ENCODE results near the gene CA5A. TPM values are rescaled to one million over a fixed set of nuclear protein-coding genes. Genes with fewer than 3 reads are reported as not detected.

Gene CA5A
- total and polyA plus RNA-seq, 9 of the 15 experiments (the other 6 are each of a cell fraction or from before 2014, with no cell fraction given), result not detected

DNA sequence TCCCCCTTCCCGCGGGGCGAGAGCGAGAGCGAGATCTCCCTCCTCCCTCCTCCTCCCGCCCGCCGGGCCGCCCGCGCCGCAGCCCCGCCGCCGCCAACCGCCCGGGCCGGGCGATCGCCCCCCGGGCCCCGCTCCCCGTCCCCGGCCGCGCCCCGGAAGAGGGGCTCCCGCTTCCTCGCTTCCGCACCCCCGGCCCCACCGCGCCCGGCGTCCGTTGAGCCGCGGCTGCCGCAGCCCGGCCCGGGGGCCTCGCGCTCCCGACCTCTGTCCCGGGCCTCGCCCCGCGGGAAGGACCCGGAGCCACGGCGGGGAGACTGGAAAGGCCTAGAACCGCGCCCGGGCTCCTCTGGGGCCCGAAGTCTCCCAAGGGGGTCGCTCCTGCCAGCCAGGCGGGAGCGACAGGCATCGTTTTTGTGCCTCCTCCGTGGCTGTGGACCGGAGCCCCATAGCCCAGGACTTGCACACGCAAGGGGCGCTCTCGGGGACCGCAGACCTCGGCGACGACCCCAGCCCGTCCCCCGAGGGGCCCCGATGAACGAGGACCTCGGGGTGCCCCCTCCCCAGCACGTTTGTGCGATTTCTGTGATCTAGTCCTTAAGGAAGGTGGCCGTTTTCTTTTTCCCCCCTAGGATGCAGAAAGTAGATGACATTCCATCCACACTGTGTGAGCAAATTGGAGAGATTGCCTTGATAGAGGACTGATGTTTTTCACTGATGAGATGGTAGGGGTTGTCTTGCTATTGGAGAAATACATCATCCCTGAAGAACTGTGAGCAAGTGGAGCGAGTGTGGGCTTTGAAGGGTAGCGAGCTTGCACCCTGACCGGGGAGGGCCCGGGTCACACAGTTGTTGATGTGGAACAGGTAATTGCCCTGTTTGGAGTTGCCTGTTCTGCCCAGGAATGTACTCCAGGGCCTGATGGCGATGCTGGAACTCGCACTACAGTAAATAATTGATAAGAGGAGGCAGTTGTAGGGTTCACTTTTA lies 15.5 kb upstream of the CA5A start:
- H3K4me1 ChIP-seq (replicated peaks in 1 of 2; ENCODE audit: control insufficient read depth in 2 of 2, insufficient read depth in 2 of 2, low read length in 2 of 2), result peaks cover 37 to 44% of the 10 kb centered on the region in 2 experiments
- H3K9ac ChIP-seq (ENCODE audit: insufficient read depth in 1 of 2, low read depth in 2 of 2, low read length in 2 of 2), result peak overlapping the region; percentile 97 to 99
- ChIA-PET CTCF (ENCODE audit: low intra/inter-chr PET ratio) (no interaction called here), POLR2A (interaction anchor here (0.6 to 1.5 kb wide), 16 partner anchors 9 to 609 kb away, joined by 3 to 7 read pairs (median 3); partner anchors contain the start of gene SLC7A5)
- H3K79me2 ChIP-seq (ENCODE audit: control insufficient read depth, insufficient read depth, low read length), result peaks cover 53% of the 10 kb centered on the region
- BruUV-seq (replicated peaks), result no TSS peak
- H3K9me3 ChIP-seq (replicated peaks; ENCODE audit: control insufficient read depth, insufficient read depth, low read depth, low read length), result no peaks in the 10 kb centered on the region
- 0 out of 2 replicates have a peak overlapping the region, but pooled peaks have one; percentile 37 for H2AFZ ChIP-seq (ENCODE audit: low read depth, low read length)
- H4K20me1 ChIP-seq (replicated peaks; ENCODE audit: control insufficient read depth, insufficient read depth, low read length), result no peaks in the 10 kb centered on the region
- intact Hi-C loops (cut with micrococcal nuclease) (no loop called here), in situ Hi-C loops (cut with MboI) (no loop called here)
- H3K27ac ChIP-seq (ENCODE audit: extremely low read depth, low read depth, low read length), result peak overlapping the region; percentile 97
- 1% methylated on average over 43 of the region's 82 CpGs for WGBS (ENCODE audit: insufficient coverage, low coverage, missing lambda C conversion rate)
- FAIRE-seq (no peak), DNase-seq (ENCODE audit: extremely low read depth in 1 of 4, low spot score in 3 of 4) (peak in 2 of 4 experiments; percentile 26 to 30), ATAC-seq (peak; percentile 1; the same call in 1 of the 3 replicates)
- no peaks in the 10 kb centered on the region for H3K27me3 ChIP-seq (ENCODE audit: control insufficient read depth in 2 of 2, insufficient read depth in 2 of 2, low read length in 2 of 2)
- H3K4me3 ChIP-seq, result peak overlapping the region; percentile 90
- peaks cover 30% of the 10 kb centered on the region; the same call in 2 of the 3 replicates for H3K36me3 ChIP-seq (ENCODE audit: control insufficient read depth, insufficient read depth, low read length)
- peak overlapping the region; percentile 100 for H3K4me2 ChIP-seq (ENCODE audit: insufficient read depth, low read length)
- peaks cover 5% of the 10 kb centered on the region for H3K9me1 ChIP-seq (ENCODE audit: control insufficient read depth, insufficient read depth, low read length)
- TF ChIP-seq CC2D1A (IDR thresholded peaks at IDR 0.05) (no peak), POLR2A (conservative IDR thresholded peaks at IDR 0.05) (peak; percentile 42; the same call in 1 of the 2 replicates), PHB (CRISPR knock-in tag; IDR thresholded peaks at IDR 0.05) (0 out of 2 replicates have a peak, but pooled peaks have one; percentile 36), ZNF121 (CRISPR knock-in tag; conservative IDR thresholded peaks at IDR 0.05) (no peak), HMGN3 (IDR thresholded peaks at IDR 0.05; ENCODE audit: borderline replicate concordance, extremely low read depth, insufficient read length, low read depth, low read length) (peak; percentile 29), HSF4 (CRISPR knock-in tag; IDR thresholded peaks at IDR 0.05; ENCODE audit: borderline replicate concordance) (no peak), SMARCE1 (IDR thresholded peaks at IDR 0.05) (0 out of 2 replicates have a peak, but pooled peaks have one; percentile 31), POLR2G (IDR thresholded peaks at IDR 0.05; ENCODE audit: low read depth, low read length) (peak; percentile 51), ZKSCAN1 (IDR thresholded peaks at IDR 0.05; ENCODE audit: low read depth, low read length) (no peak), KAT2B (IDR thresholded peaks at IDR 0.05; ENCODE audit: low read depth, low read length) (no peak), NONO (IDR thresholded peaks at IDR 0.05; ENCODE audit: low read depth in 2 of 2, low read length in 1 of 2) (peak in 1 of 2 experiments; percentile 49; a peak in 1 of 4 replicates), SMAD4 (CRISPR knock-in tag; conservative IDR thresholded peaks at IDR 0.05) (0 out of 2 replicates have a peak, but pooled peaks have one; percentile 14)
- TF ChIP-seq, protein P1, sequence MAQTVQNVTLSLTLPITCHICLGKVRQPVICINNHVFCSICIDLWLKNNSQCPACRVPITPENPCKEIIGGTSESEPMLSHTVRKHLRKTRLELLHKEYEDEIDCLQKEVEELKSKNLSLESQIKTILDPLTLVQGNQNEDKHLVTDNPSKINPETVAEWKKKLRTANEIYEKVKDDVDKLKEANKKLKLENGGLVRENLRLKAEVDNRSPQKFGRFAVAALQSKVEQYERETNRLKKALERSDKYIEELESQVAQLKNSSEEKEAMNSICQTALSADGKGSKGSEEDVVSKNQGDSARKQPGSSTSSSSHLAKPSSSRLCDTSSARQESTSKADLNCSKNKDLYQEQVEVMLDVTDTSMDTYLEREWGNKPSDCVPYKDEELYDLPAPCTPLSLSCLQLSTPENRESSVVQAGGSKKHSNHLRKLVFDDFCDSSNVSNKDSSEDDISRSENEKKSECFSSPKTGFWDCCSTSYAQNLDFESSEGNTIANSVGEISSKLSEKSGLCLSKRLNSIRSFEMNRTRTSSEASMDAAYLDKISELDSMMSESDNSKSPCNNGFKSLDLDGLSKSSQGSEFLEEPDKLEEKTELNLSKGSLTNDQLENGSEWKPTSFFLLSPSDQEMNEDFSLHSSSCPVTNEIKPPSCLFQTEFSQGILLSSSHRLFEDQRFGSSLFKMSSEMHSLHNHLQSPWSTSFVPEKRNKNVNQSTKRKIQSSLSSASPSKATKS (CRISPR knock-in tag; IDR thresholded peaks at IDR 0.05), result no peak
- TF ChIP-seq, protein P2, sequence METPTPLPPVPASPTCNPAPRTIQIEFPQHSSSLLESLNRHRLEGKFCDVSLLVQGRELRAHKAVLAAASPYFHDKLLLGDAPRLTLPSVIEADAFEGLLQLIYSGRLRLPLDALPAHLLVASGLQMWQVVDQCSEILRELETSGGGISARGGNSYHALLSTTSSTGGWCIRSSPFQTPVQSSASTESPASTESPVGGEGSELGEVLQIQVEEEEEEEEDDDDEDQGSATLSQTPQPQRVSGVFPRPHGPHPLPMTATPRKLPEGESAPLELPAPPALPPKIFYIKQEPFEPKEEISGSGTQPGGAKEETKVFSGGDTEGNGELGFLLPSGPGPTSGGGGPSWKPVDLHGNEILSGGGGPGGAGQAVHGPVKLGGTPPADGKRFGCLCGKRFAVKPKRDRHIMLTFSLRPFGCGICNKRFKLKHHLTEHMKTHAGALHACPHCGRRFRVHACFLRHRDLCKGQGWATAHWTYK (CRISPR knock-in tag; IDR thresholded peaks at IDR 0.05), result 0 out of 2 replicates have a peak, but pooled peaks have one; percentile 7
- TF ChIP-seq, protein P3, sequence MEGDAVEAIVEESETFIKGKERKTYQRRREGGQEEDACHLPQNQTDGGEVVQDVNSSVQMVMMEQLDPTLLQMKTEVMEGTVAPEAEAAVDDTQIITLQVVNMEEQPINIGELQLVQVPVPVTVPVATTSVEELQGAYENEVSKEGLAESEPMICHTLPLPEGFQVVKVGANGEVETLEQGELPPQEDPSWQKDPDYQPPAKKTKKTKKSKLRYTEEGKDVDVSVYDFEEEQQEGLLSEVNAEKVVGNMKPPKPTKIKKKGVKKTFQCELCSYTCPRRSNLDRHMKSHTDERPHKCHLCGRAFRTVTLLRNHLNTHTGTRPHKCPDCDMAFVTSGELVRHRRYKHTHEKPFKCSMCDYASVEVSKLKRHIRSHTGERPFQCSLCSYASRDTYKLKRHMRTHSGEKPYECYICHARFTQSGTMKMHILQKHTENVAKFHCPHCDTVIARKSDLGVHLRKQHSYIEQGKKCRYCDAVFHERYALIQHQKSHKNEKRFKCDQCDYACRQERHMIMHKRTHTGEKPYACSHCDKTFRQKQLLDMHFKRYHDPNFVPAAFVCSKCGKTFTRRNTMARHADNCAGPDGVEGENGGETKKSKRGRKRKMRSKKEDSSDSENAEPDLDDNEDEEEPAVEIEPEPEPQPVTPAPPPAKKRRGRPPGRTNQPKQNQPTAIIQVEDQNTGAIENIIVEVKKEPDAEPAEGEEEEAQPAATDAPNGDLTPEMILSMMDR (IDR thresholded peaks at IDR 0.05 in 2 of 3, conservative IDR thresholded peaks at IDR 0.05 in 1 of 3; ENCODE audit: insufficient read depth in 2 of 3, low read depth in 1 of 3, low read length in 3 of 3), result peak in 2 of 3 experiments; percentile 6 to 23; a peak in 2 of 6 replicates

All from K562 (cell line).